Liver (tissue), 9 donors: Measurements from ENCODE around the gene CPA2. TPM values are rescaled to one million over a fixed set of nuclear protein-coding genes. Genes with fewer than 3 reads are reported as not detected.

Experiments used
- DNase-seq: peaks from one replicate; pipeline ENCODE4 v3.0.0-alpha.2; 2017; ENCODE audit warnings: low spot score
- H3K27ac ChIP-seq, 2 donors: one replicate each; pipeline ENCODE4 v1.7.0; 2013; ENCODE audit warnings: inconsistent platforms in 2 of 2, low read length in 2 of 2, control low read depth in 1 of 2, low read depth in 1 of 2, mild to moderate bottlenecking in 1 of 2
- H3K27me3 ChIP-seq, 4 donors: one replicate each; pipeline versions ENCODE4 v1.6.1 to v1.7.0; 2013; ENCODE audit warnings: low read length in 3 of 4, inconsistent platforms in 1 of 4, mild to moderate bottlenecking in 1 of 4, moderate library complexity in 1 of 4; ENCODE audit not compliant: control insufficient read depth in 4 of 4, insufficient read depth in 4 of 4
- H3K36me3 ChIP-seq, 4 donors: one replicate each; pipeline versions ENCODE4 v1.6.1 to v1.7.0; 2013; ENCODE audit warnings: low read length in 3 of 4, mild to moderate bottlenecking in 3 of 4, low read depth in 1 of 4, moderate library complexity in 1 of 4; ENCODE audit not compliant: control insufficient read depth in 4 of 4, insufficient read depth in 3 of 4
- H3K4me1 ChIP-seq, 4 donors: one replicate each; pipeline versions ENCODE4 v1.6.1 to v1.7.0; 2013; ENCODE audit warnings: low read length in 3 of 4, mild to moderate bottlenecking in 3 of 4, moderate library complexity in 1 of 4; ENCODE audit not compliant: control insufficient read depth in 4 of 4, insufficient read depth in 4 of 4
- H3K4me3 ChIP-seq, 3 donors: one replicate each; pipeline versions ENCODE4 v1.6.1 to v1.7.0; 2013; ENCODE audit warnings: low read length in 3 of 3, control low read depth in 1 of 3, low read depth in 1 of 3, mild to moderate bottlenecking in 1 of 3
- H3K9ac ChIP-seq, 2 donors: one replicate each; pipeline ENCODE4 v1.7.0; 2013; ENCODE audit warnings: low read length in 2 of 2, mild to moderate bottlenecking in 2 of 2, moderate library complexity in 2 of 2, control low read depth in 1 of 2, low read depth in 1 of 2
- H3K9me3 ChIP-seq, 4 donors: one replicate each; pipeline versions ENCODE4 v1.6.1 to v1.7.0; 2013; ENCODE audit warnings: low read length in 3 of 4; ENCODE audit not compliant: control insufficient read depth in 4 of 4
- ATF3 ChIP-seq: IDR thresholded peaks from 2 replicates; pipeline ENCODE4 v1.6.1; 2016; ENCODE audit warnings: antibody characterized with exemption
- CTCF ChIP-seq: fragments of 150-350 bp; IDR thresholded peaks from 2 replicates; pipeline ENCODE4 v1.5.1; 2017; ENCODE audit warnings: improper control_type of control experiment, low read depth, low read length; ENCODE audit not compliant: missing input control
- EGR1 ChIP-seq, 2 donors: IDR thresholded peaks; 2 replicates each; pipeline ENCODE4 v1.6.1; 2016 to 2018; ENCODE audit warnings: antibody characterized with exemption in 2 of 2, low read depth in 2 of 2
- FOXA1 ChIP-seq: IDR thresholded peaks from 2 replicates; pipeline ENCODE4 v1.6.1; 2016; ENCODE audit warnings: antibody characterized with exemption
- FOXA2 ChIP-seq: IDR thresholded peaks from 2 replicates; pipeline ENCODE4 v1.6.1; 2016; ENCODE audit warnings: antibody characterized with exemption
- GABPA ChIP-seq, 2 donors: IDR thresholded peaks in 1 of 2; conservative IDR thresholded peaks in 1 of 2; 2 replicates each; pipeline ENCODE4 v1.6.1; 2016; ENCODE audit warnings: antibody characterized with exemption in 2 of 2, mild to moderate bottlenecking in 1 of 2, moderate library complexity in 1 of 2
- HNF4A ChIP-seq, 2 donors: conservative IDR thresholded peaks; 2 replicates each; pipeline ENCODE4 v1.6.1; 2016; ENCODE audit warnings: antibody characterized with exemption in 2 of 2, mild to moderate bottlenecking in 2 of 2
- HNF4G ChIP-seq: IDR thresholded peaks from 2 replicates; pipeline ENCODE4 v1.6.1; 2016; ENCODE audit warnings: antibody characterized with exemption
- JUND ChIP-seq, 2 donors: IDR thresholded peaks; 2 replicates each; pipeline ENCODE4 v1.6.1; 2016; ENCODE audit warnings: antibody characterized with exemption in 2 of 2
- MAX ChIP-seq: IDR thresholded peaks from 2 replicates; pipeline ENCODE4 v1.6.1; 2016; ENCODE audit warnings: antibody characterized with exemption
- NR2F2 ChIP-seq: IDR thresholded peaks from 2 replicates; pipeline ENCODE4 v1.6.1; 2016; ENCODE audit warnings: antibody characterized with exemption
- RAD21 ChIP-seq, 2 donors: IDR thresholded peaks; 2 replicates each; pipeline ENCODE4 v1.6.1; 2016; ENCODE audit warnings: antibody characterized with exemption in 2 of 2, mild to moderate bottlenecking in 2 of 2
- REST ChIP-seq: IDR thresholded peaks from 2 replicates; pipeline ENCODE4 v1.6.1; 2016; ENCODE audit warnings: antibody characterized with exemption, mild to moderate bottlenecking
- RXRA ChIP-seq, 2 donors: IDR thresholded peaks; 2 replicates each; pipeline ENCODE4 v1.6.1; 2017 to 2018; ENCODE audit warnings: antibody characterized with exemption in 2 of 2, mild to moderate bottlenecking in 1 of 2
- SP1 ChIP-seq: IDR thresholded peaks from 2 replicates; pipeline ENCODE4 v1.6.1; 2018; ENCODE audit warnings: antibody characterized with exemption, mild to moderate bottlenecking
- TAF1 ChIP-seq: conservative IDR thresholded peaks from 2 replicates; pipeline ENCODE4 v1.6.1; 2016; ENCODE audit warnings: antibody characterized with exemption, mild to moderate bottlenecking
- YY1 ChIP-seq: IDR thresholded peaks from 2 replicates; pipeline ENCODE4 v1.6.1; 2016; ENCODE audit warnings: antibody characterized with exemption, mild to moderate bottlenecking
- ZBTB33 ChIP-seq: IDR thresholded peaks from 2 replicates; pipeline ENCODE4 v1.6.1; 2016; ENCODE audit warnings: antibody characterized with exemption
- WGBS: extraction: QIAGEN DNeasy Blood & Tissue Kit; methylation state at CpG from one replicate; pipeline ENCODE4 v1.1.7; 2013; 5-methylcytosine and 5-hydroxymethylcytosine counted together
- polyA plus RNA-seq, 2 donors: library from polyadenylated mRNA; stranded (reverse) in 1 of 2; unstranded in 1 of 2; fragments of 200-250 nt in 1 of 2; fragments of >200 nt in 1 of 2; fragmentation: Nextera tagmentation in 1 of 2; extraction: Ambion mirVana in 1 of 2; gene quantifications; one replicate each; pipeline versions ENCODE4 v1.2.1 to v1.2.3, GENCODE V29; 2013 to 2015
- total RNA-seq, 2 donors: library from RNA; depleted of rRNA; stranded (reverse); fragments of >200 nt; gene quantifications; one replicate each; pipeline ENCODE4 v1.2.3, GENCODE V29; 2014
- donor health status: healthy.
- donor health status: healthy.
- donor health status: healthy.
- donor health status: healthy.
- donor health status: healthy.

CPA2 gene
- total and polyA plus RNA-seq, 4 donors, result not detected

GRCh38 chr7:130303127-130303526, 36.5 kb downstream of the CPA2 start:
- no peak overlapping the region for H3K4me3 ChIP-seq
- no peak overlapping the region for H3K9ac ChIP-seq
- no peaks in the 10 kb centered on the region for H3K9me3 ChIP-seq
- WGBS, result 42% methylated on average over 2 of the region's 2 CpGs
- no peaks in the 10 kb centered on the region for H3K27me3 ChIP-seq
- H3K36me3 ChIP-seq, result no peaks in the 10 kb centered on the region
- H3K27ac ChIP-seq, result no peak overlapping the region
- no peaks in the 10 kb centered on the region for H3K4me1 ChIP-seq
- no peak for TF ChIP-seq ATF3
- TF ChIP-seq FOXA1, result no peak
- TF ChIP-seq JUND (IDR thresholded peaks at IDR 0.05), result no peak
- no peak for TF ChIP-seq TAF1
- TF ChIP-seq HNF4G, result no peak
- no peak for TF ChIP-seq SP1
- no peak for TF ChIP-seq REST
- no peak for TF ChIP-seq HNF4A (conservative IDR thresholded peaks at IDR 0.05)
- no peak for TF ChIP-seq RAD21 (IDR thresholded peaks at IDR 0.05)
- TF ChIP-seq GABPA (IDR thresholded peaks at IDR 0.05 in 1 of 2, conservative IDR thresholded peaks at IDR 0.05 in 1 of 2), result no peak
- no peak for TF ChIP-seq EGR1 (IDR thresholded peaks at IDR 0.05; ENCODE audit: low read depth in 2 of 2)
- no peak for TF ChIP-seq FOXA2
- no peak for TF ChIP-seq MAX
- TF ChIP-seq CTCF, result no peak
- DNase-seq, result no peak

- no peak overlapping the region for H3K4me3 ChIP-seq
- 57% methylated on average over 5 of the region's 5 CpGs for WGBS
Observed at GRCh38 chr7:130303551-130303950, 36.9 kb downstream of the CPA2 start.

More at GRCh38 chr7:130303551-130303950, 36.9 kb downstream of the CPA2 start:
- Histone ChIP-seq H3K27me3 (no peaks in the 10 kb centered on the region), H3K36me3 (no peaks in the 10 kb centered on the region), H3K9ac (no peak overlapping the region), H3K27ac (no peak overlapping the region), H3K4me1 (no peaks in the 10 kb centered on the region), H3K9me3 (no peaks in the 10 kb centered on the region)
- TF ChIP-seq RXRA (IDR thresholded peaks at IDR 0.05), result no peak
- no peak for TF ChIP-seq REST
- no peak for TF ChIP-seq ATF3
- TF ChIP-seq GABPA (IDR thresholded peaks at IDR 0.05 in 1 of 2, conservative IDR thresholded peaks at IDR 0.05 in 1 of 2), result no peak
- no peak for TF ChIP-seq YY1
- TF ChIP-seq CTCF, result no peak
- TF ChIP-seq EGR1 (IDR thresholded peaks at IDR 0.05; ENCODE audit: low read depth in 2 of 2), result no peak
- TF ChIP-seq NR2F2, result no peak
- no peak for TF ChIP-seq ZBTB33
- no peak for TF ChIP-seq FOXA2
- no peak for DNase-seq
